Trophoblast cell (in vitro differentiated cells and primary cell): ENCODE results near the gene H2AZ2.
A peak's percentile ranks its signal among the peaks of the same experiment; 100 is the strongest.

Experiments
- DNase-seq, 2 donors: peaks; one replicate each; pipeline ENCODE4 v3.0.0-alpha.2; 2016
- H2AFZ ChIP-seq: 2 replicates; pipeline ENCODE4 v1.6.1; 2013; ENCODE audit warnings: low read length, moderate library complexity, mild to moderate bottlenecking; ENCODE audit not compliant: insufficient read depth, poor library complexity
- H2AK5ac ChIP-seq: 2 replicates; pipeline ENCODE4 v1.6.1; 2013; ENCODE audit warnings: mild to moderate bottlenecking, low read length
- H2BK120ac ChIP-seq: 2 replicates; pipeline ENCODE4 v1.6.1; 2013; ENCODE audit warnings: low read length, mild to moderate bottlenecking, moderate library complexity; ENCODE audit not compliant: insufficient read depth, poor library complexity
- H2BK12ac ChIP-seq: 2 replicates; pipeline ENCODE4 v1.6.1; 2013; ENCODE audit warnings: mild to moderate bottlenecking, low read length, moderate library complexity
- H2BK5ac ChIP-seq: 2 replicates; pipeline ENCODE4 v1.6.1; 2013; ENCODE audit warnings: low read length, low read depth, moderate library complexity, mild to moderate bottlenecking; ENCODE audit not compliant: poor library complexity
- H3K14ac ChIP-seq: 2 replicates; pipeline ENCODE4 v1.6.1; 2013; ENCODE audit warnings: mild to moderate bottlenecking, low read length
- H3K18ac ChIP-seq: 2 replicates; pipeline ENCODE4 v1.6.1; 2013; ENCODE audit warnings: mild to moderate bottlenecking, low read length
- H3K23ac ChIP-seq: 2 replicates; pipeline ENCODE4 v1.6.1; 2013; ENCODE audit warnings: low read length
- H3K27ac ChIP-seq: 2 replicates; pipeline ENCODE4 v1.5.1; 2013; ENCODE audit warnings: low read depth, mild to moderate bottlenecking, inconsistent platforms, low read length, moderate library complexity
- H3K27me3 ChIP-seq: 2 replicates; pipeline ENCODE4 v1.6.1; 2013; ENCODE audit warnings: inconsistent platforms, mild to moderate bottlenecking, low read length, moderate library complexity; ENCODE audit not compliant: insufficient read depth
- H3K36me3 ChIP-seq, 2 experiments: 1 replicate in 1 of 2; 2 replicates in 1 of 2; pipeline ENCODE4 v1.6.1; 2013; ENCODE audit warnings: low read length in 2 of 2, mild to moderate bottlenecking in 2 of 2, moderate library complexity in 1 of 2; ENCODE audit not compliant: insufficient read depth in 2 of 2, control insufficient read depth in 1 of 2
- H3K4ac ChIP-seq: 2 replicates; pipeline ENCODE4 v1.6.1; 2013; ENCODE audit warnings: low read depth, mild to moderate bottlenecking, low read length, moderate library complexity
- H3K4me1 ChIP-seq, 2 experiments: 1 replicate in 1 of 2; 2 replicates in 1 of 2; pipeline ENCODE4 v1.6.1; 2013; ENCODE audit warnings: low read length in 2 of 2, mild to moderate bottlenecking in 2 of 2, moderate library complexity in 1 of 2; ENCODE audit not compliant: insufficient read depth in 2 of 2, control insufficient read depth in 1 of 2
- H3K4me2 ChIP-seq: 2 replicates; pipeline ENCODE4 v1.6.1; 2013; ENCODE audit warnings: inconsistent platforms, mild to moderate bottlenecking, low read length, moderate library complexity
- H3K4me3 ChIP-seq: 2 replicates; pipeline ENCODE4 v1.5.1; 2013; ENCODE audit warnings: mild to moderate bottlenecking, low read depth, low read length, inconsistent platforms
- H3K79me1 ChIP-seq: one replicate; pipeline ENCODE4 v1.6.1; 2013; ENCODE audit warnings: low read length
- H3K79me2 ChIP-seq: 2 replicates; pipeline ENCODE4 v1.6.1; 2013; ENCODE audit warnings: low read length, mild to moderate bottlenecking; ENCODE audit not compliant: control insufficient read depth, insufficient read depth, poor library complexity
- H3K9ac ChIP-seq: 2 replicates; pipeline ENCODE4 v1.6.1; 2013; ENCODE audit warnings: mild to moderate bottlenecking, low read length
- H3K9me3 ChIP-seq: 2 replicates; pipeline ENCODE4 v1.6.1; 2013; ENCODE audit warnings: low read depth, mild to moderate bottlenecking, control low read depth, inconsistent platforms, low read length; ENCODE audit not compliant: insufficient read depth
- H4K12ac ChIP-seq: 2 replicates; pipeline ENCODE4 v1.6.1; 2013; ENCODE audit warnings: low read depth, mild to moderate bottlenecking, low read length, moderate library complexity
- H4K8ac ChIP-seq: 2 replicates; pipeline ENCODE4 v1.6.1; 2013; ENCODE audit warnings: low read depth, mild to moderate bottlenecking, low read length, moderate library complexity
- H4K91ac ChIP-seq: one replicate; pipeline ENCODE4 v1.6.1; 2013; ENCODE audit warnings: low read depth, mild to moderate bottlenecking, low read length, moderate library complexity
- WGBS: extraction: QIAGEN DNeasy Blood & Tissue Kit; methylation state at CpG from one replicate; pipeline ENCODE4 v1.1.7; 2013; ENCODE audit warnings: missing lambda C conversion rate; ENCODE audit not compliant: insufficient read length, insufficient coverage; ENCODE audit errors: extremely low coverage; 5-methylcytosine and 5-hydroxymethylcytosine counted together

Gene H2AZ2

DNA sequence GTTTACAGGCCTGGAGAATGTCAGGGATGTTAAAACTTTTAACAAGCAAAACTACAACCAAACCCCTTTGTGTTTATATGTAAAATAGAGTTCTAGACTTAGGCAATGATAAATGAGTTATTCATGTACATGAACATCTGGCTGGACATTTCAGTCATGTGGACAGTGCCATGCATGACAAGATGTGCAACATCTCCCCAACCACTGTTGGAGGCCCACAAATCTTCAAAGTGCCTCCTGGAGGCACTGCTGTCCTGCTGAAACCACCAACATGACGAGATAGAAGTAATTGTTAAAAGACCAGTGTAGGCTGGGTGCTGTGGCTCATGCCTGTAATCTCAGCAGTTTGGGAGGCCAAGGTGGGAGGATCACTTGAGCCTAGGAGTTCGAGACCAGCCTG, 33.0 kb downstream of the H2AZ2 start:
- no peak overlapping the region for H4K12ac ChIP-seq
- H2AFZ ChIP-seq, result no peak overlapping the region
- no peak overlapping the region for H2AK5ac ChIP-seq
- no peak overlapping the region for H4K8ac ChIP-seq
- no peak overlapping the region for H2BK5ac ChIP-seq
- H3K36me3 ChIP-seq, result no peaks in the 10 kb centered on the region
- no peaks in the 10 kb centered on the region for H3K79me1 ChIP-seq
- H3K4me1 ChIP-seq, result no peaks in the 10 kb centered on the region
- no peak overlapping the region for H2BK12ac ChIP-seq
- H4K91ac ChIP-seq, result no peak overlapping the region
- no peak overlapping the region for H3K4ac ChIP-seq
- H3K4me3 ChIP-seq, result no peak overlapping the region
- H3K23ac ChIP-seq, result no peak overlapping the region
- no peak overlapping the region for H3K9ac ChIP-seq
- DNase-seq, result no peak
- H3K4me2 ChIP-seq, result no peak overlapping the region
- H3K9me3 ChIP-seq, result no peaks in the 10 kb centered on the region
- no peaks in the 10 kb centered on the region for H3K27me3 ChIP-seq
- no peak overlapping the region for H3K14ac ChIP-seq
- no peak overlapping the region for H2BK120ac ChIP-seq
- no peak overlapping the region for H3K27ac ChIP-seq
- no CpG with 5 or more reads among the region's 2 CpGs for WGBS
- no peaks in the 10 kb centered on the region for H3K79me2 ChIP-seq
- H3K18ac ChIP-seq, result no peak overlapping the region

DNA sequence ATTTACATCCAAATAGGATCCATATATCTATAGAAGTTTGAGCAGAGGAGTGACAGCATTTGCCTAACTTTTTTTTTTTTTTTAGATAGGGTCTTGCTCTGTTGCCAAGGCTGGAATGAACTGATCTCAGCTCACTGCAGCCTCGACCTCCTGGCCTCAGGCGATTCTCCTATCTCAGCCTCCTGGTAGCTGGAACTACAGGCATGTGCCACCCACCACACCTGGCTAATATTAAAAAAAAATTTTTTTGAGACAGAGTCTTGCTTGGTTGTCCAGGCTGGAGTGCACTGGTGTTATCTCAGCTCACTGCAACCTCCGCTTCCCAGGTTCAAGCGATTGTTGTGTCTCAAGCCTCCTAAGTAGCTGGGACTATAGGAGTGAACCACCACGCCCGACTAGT, 36.3 kb downstream of the H2AZ2 start:
- no CpG with 5 or more reads among the region's 6 CpGs for WGBS
- no peak overlapping the region for H4K8ac ChIP-seq

DNA sequence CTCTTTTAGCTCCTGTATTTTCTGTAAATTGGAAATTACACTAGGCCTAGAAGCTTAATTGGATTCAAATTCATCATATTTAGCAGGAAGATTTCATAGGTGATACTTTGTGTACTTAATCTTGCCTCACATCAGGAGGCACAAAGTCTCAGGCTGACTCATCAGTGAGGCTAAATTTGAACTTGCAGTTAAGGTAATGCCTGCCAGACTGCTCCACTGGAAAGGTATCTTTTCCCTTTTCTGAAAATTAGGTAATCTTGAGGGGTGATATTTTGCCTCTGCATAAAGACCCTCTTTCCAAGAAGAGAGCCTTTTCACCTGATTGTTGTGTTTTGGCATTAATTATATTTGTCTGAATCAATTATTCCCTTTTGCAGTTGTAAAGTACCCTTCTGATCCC, 36.8 kb downstream of the H2AZ2 start:
- no peak overlapping the region for H4K91ac ChIP-seq
- no peak overlapping the region for H3K4me2 ChIP-seq
- H3K79me1 ChIP-seq, result no peaks in the 10 kb centered on the region
- no peak overlapping the region for H3K27ac ChIP-seq
- H3K4ac ChIP-seq, result no peak overlapping the region
- DNase-seq, result peak; percentile 68 to 79
- H2BK12ac ChIP-seq, result no peak overlapping the region
- no peak overlapping the region for H2AK5ac ChIP-seq
- no peak overlapping the region for H4K12ac ChIP-seq
- no peak overlapping the region for H3K14ac ChIP-seq
- H2BK5ac ChIP-seq, result no peak overlapping the region
- no peaks in the 10 kb centered on the region for H3K9me3 ChIP-seq
- no peak overlapping the region for H3K18ac ChIP-seq
- no peaks in the 10 kb centered on the region for H3K79me2 ChIP-seq
- H3K27me3 ChIP-seq, result no peaks in the 10 kb centered on the region
- no peaks in the 10 kb centered on the region for H3K4me1 ChIP-seq
- no peak overlapping the region for H2AFZ ChIP-seq
- H2BK120ac ChIP-seq, result no peak overlapping the region
- no peak overlapping the region for H3K9ac ChIP-seq
- no peaks in the 10 kb centered on the region for H3K36me3 ChIP-seq
- no peak overlapping the region for H4K8ac ChIP-seq
- no peak overlapping the region for H3K4me3 ChIP-seq
- H3K23ac ChIP-seq, result no peak overlapping the region

More for the DNA sequence above, 36.3 kb downstream of the H2AZ2 start:
- Histone ChIP-seq H3K79me2 (no peaks in the 10 kb centered on the region), H3K27me3 (no peaks in the 10 kb centered on the region), H3K14ac (no peak overlapping the region), H3K79me1 (no peaks in the 10 kb centered on the region), H3K9ac (no peak overlapping the region), H3K4ac (no peak overlapping the region), H4K91ac (no peak overlapping the region), H3K4me3 (no peak overlapping the region), H2BK12ac (no peak overlapping the region), H2AFZ (no peak overlapping the region), H2BK120ac (no peak overlapping the region), H3K27ac (no peak overlapping the region), H2AK5ac (no peak overlapping the region), H3K9me3 (no peaks in the 10 kb centered on the region), H3K23ac (no peak overlapping the region), H3K4me2 (no peak overlapping the region), H3K18ac (no peak overlapping the region), H4K12ac (no peak overlapping the region), H2BK5ac (no peak overlapping the region), H3K4me1 (no peaks in the 10 kb centered on the region), H3K36me3 (no peaks in the 10 kb centered on the region)
- peak; percentile 87 to 92 for DNase-seq

DNA sequence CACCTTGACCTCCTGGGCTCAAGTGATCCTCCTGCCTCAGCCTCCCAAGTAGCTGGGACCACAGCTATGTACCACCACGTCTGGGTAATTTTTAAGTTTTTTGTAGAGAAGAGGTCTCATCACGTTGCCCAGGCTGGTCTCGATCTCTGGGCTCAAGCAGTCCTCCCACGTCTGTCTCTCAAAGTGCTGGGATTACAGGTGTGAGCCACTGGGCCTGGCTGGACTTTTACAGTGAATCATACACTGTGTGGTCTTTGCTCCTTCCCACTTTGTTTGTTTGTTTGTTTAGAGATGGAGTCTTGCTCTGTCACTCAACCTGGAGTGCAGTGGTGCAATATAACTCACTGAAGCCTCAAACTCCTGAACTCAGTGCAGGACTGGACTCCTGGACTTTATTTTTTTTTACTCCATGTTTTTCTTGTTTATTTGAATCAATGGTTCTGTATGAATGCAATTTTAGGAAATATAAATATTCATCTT, 38.9 kb downstream of the H2AZ2 start:
- H3K14ac ChIP-seq, result no peak overlapping the region
- no peak overlapping the region for H2BK120ac ChIP-seq
- H3K23ac ChIP-seq, result no peak overlapping the region
- H3K4me3 ChIP-seq, result no peak overlapping the region
- no peaks in the 10 kb centered on the region for H3K9me3 ChIP-seq
- no peak overlapping the region for H2AK5ac ChIP-seq
- no CpG with 5 or more reads among the region's 4 CpGs for WGBS
- no peak overlapping the region for H4K12ac ChIP-seq
- no peak overlapping the region for H3K18ac ChIP-seq
- no peak overlapping the region for H4K91ac ChIP-seq
- H4K8ac ChIP-seq, result no peak overlapping the region
- H3K4me1 ChIP-seq, result no peaks in the 10 kb centered on the region
- no peak overlapping the region for H3K9ac ChIP-seq
- DNase-seq, result no peak
- no peaks in the 10 kb centered on the region for H3K27me3 ChIP-seq
- no peak overlapping the region for H2BK5ac ChIP-seq
- H3K27ac ChIP-seq, result no peak overlapping the region
- no peaks in the 10 kb centered on the region for H3K79me2 ChIP-seq
- no peak overlapping the region for H2AFZ ChIP-seq
- H3K4me2 ChIP-seq, result no peak overlapping the region
- H3K4ac ChIP-seq, result no peak overlapping the region
- no peaks in the 10 kb centered on the region for H3K79me1 ChIP-seq
- no peak overlapping the region for H2BK12ac ChIP-seq
- peaks cover 4 to 5% of the 10 kb centered on the region in 2 experiments for H3K36me3 ChIP-seq
